Measurements from ENCODE around the gene RIMKLA.

The RIMKLA gene

DNA sequence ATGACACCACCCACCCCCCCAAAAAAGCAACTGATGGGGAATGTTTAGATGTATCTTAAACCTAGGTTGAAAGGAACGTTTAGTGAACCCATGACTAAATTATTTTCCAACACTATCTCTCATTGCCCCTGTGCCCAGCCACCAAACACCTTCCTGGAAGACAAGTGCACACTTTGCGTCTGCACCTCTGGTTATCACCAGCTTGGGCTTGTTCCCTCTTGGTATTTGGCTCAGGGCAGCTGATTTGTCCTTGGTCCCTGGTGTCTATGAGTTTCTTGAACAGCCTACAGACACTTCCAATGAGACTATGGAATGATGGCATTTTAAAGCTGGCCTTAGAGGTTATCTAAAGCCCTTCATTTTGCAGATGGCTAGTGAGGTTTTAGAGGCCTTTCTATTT lies 15.5 kb upstream of the RIMKLA start:
- no peak for DNase-seq (ENCODE audit: low read depth, low spot score)
- no peaks in the 10 kb centered on the region for H3K9me3 ChIP-seq (ENCODE audit: low read depth, low read length)
- no peaks in the 10 kb centered on the region for H3K36me3 ChIP-seq (ENCODE audit: insufficient read depth, low read length)
- no peak overlapping the region for H3K9ac ChIP-seq (ENCODE audit: insufficient read length)
- no peak for TF ChIP-seq POLR2AphosphoS5 (IDR thresholded peaks at IDR 0.05; ENCODE audit: borderline replicate concordance, low read depth, low read length)
- TF ChIP-seq FOXP2 (optimal IDR thresholded peaks at IDR 0.05; ENCODE audit: control extremely low read depth, extremely low read length, insufficient read depth), result no peak
- no peak for TF ChIP-seq EZH2 (IDR thresholded peaks at IDR 0.05)
- no peak overlapping the region for H3K4me3 ChIP-seq
- no peak overlapping the region for H3K27ac ChIP-seq

GRCh38 chr1:42368096-42368795 lies 12.3 kb upstream of the RIMKLA start:
- H3K9me3 ChIP-seq (ENCODE audit: low read depth, low read length), result no peaks in the 10 kb centered on the region
- TF ChIP-seq FOXP2 (optimal IDR thresholded peaks at IDR 0.05; ENCODE audit: control extremely low read depth, extremely low read length, insufficient read depth) (no peak), EZH2 (IDR thresholded peaks at IDR 0.05) (no peak), POLR2AphosphoS5 (IDR thresholded peaks at IDR 0.05; ENCODE audit: borderline replicate concordance, low read depth, low read length) (no peak)
- H3K4me3 ChIP-seq, result no peak overlapping the region
- no peak for DNase-seq (ENCODE audit: low read depth, low spot score)
- no peaks in the 10 kb centered on the region for H3K36me3 ChIP-seq (ENCODE audit: insufficient read depth, low read length)
- no peak overlapping the region for H3K9ac ChIP-seq (ENCODE audit: insufficient read length)
- no peak overlapping the region for H3K27ac ChIP-seq

- no peak for DNase-seq (ENCODE audit: low read depth, low spot score)
- no peak overlapping the region for H3K27ac ChIP-seq
- TF ChIP-seq EZH2 (IDR thresholded peaks at IDR 0.05) (no peak), FOXP2 (optimal IDR thresholded peaks at IDR 0.05; ENCODE audit: control extremely low read depth, extremely low read length, insufficient read depth) (no peak), POLR2AphosphoS5 (IDR thresholded peaks at IDR 0.05; ENCODE audit: borderline replicate concordance, low read depth, low read length) (no peak)
- no peak overlapping the region for H3K9ac ChIP-seq (ENCODE audit: insufficient read length)
- H3K36me3 ChIP-seq (ENCODE audit: insufficient read depth, low read length), result no peaks in the 10 kb centered on the region
- H3K9me3 ChIP-seq (ENCODE audit: low read depth, low read length), result no peaks in the 10 kb centered on the region
- no peak overlapping the region for H3K4me3 ChIP-seq
Measured at GRCh38 chr1:42369471-42369870, 11.1 kb upstream of the RIMKLA start.

DNA sequence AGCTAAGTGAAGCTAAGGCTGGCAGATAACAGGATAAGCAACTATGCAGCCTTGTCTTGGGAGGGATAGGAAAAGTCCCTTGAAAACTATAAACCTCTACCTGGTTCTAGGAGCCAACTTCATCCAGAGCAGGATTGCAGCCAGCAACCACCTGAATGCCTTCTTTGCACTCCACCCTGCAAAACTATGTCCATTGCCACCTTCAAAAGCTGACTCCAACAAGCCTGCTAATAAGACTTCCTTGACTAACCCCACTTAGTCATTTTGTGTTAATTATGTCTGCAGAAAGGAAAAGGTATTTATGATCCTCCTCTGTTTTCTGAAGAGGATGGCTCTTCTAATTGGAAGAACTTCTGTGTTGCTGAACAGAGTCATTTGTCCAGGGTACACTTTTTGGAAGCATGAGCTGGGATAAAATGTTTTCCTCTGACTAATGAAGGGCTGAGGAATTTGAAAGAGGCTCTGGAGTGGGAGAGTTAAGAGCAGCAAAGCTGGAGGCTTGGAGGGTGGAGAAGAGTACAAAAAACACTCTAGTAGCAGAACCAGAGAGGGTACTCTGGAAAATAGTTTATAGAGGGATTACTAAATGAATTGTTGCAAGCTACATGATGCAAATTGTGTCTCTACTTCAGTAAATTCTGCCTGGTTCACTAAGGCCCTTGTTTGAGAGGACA lies 9.6 kb upstream of the RIMKLA start:
- no peaks in the 10 kb centered on the region for H3K36me3 ChIP-seq (ENCODE audit: insufficient read depth, low read length)
- H3K9me3 ChIP-seq (ENCODE audit: low read depth, low read length), result no peaks in the 10 kb centered on the region
- no peak overlapping the region for H3K27ac ChIP-seq
- no peak overlapping the region for H3K9ac ChIP-seq (ENCODE audit: insufficient read length)
- no peak for TF ChIP-seq EZH2 (IDR thresholded peaks at IDR 0.05)
- TF ChIP-seq POLR2AphosphoS5 (IDR thresholded peaks at IDR 0.05; ENCODE audit: borderline replicate concordance, low read depth, low read length), result no peak
- no peak for TF ChIP-seq FOXP2 (optimal IDR thresholded peaks at IDR 0.05; ENCODE audit: control extremely low read depth, extremely low read length, insufficient read depth)
- no peak for DNase-seq (ENCODE audit: low read depth, low spot score)
- no peak overlapping the region for H3K4me3 ChIP-seq

GRCh38 chr1:42372796-42373195 lies 7.8 kb upstream of the RIMKLA start:
- H3K27ac ChIP-seq, result no peak overlapping the region
- no peak overlapping the region for H3K9ac ChIP-seq (ENCODE audit: insufficient read length)
- no peaks in the 10 kb centered on the region for H3K9me3 ChIP-seq (ENCODE audit: low read depth, low read length)
- TF ChIP-seq EZH2 (IDR thresholded peaks at IDR 0.05), result no peak
- no peak overlapping the region for H3K4me3 ChIP-seq
- no peak for DNase-seq (ENCODE audit: low read depth, low spot score)
- no peaks in the 10 kb centered on the region for H3K36me3 ChIP-seq (ENCODE audit: insufficient read depth, low read length)

GRCh38 chr1:42379794-42380585 lies 602 bp upstream of the RIMKLA start:
- Histone ChIP-seq H3K4me3 (peak overlapping the region; percentile 52), H3K9me3 (ENCODE audit: low read depth, low read length) (no peaks in the 10 kb centered on the region), H3K9ac (ENCODE audit: insufficient read length) (no peak overlapping the region), H3K27ac (no peak overlapping the region), H3K36me3 (ENCODE audit: insufficient read depth, low read length) (no peaks in the 10 kb centered on the region)
- TF ChIP-seq POLR2AphosphoS5 (IDR thresholded peaks at IDR 0.05; ENCODE audit: borderline replicate concordance, low read depth, low read length) (no peak), FOXP2 (optimal IDR thresholded peaks at IDR 0.05; ENCODE audit: control extremely low read depth, extremely low read length, insufficient read depth) (no peak)
- no peak for DNase-seq (ENCODE audit: low read depth, low spot score)

GRCh38 chr1:42381280-42381673 lies 685 bp downstream of the RIMKLA start:
- Histone ChIP-seq H3K4me3 (peak overlapping the region; percentile 69), H3K27ac (no peak overlapping the region), H3K9me3 (ENCODE audit: low read depth, low read length) (no peaks in the 10 kb centered on the region), H3K36me3 (ENCODE audit: insufficient read depth, low read length) (no peaks in the 10 kb centered on the region), H3K9ac (ENCODE audit: insufficient read length) (no peak overlapping the region)
- DNase-seq (ENCODE audit: low read depth, low spot score), result no peak
- no peak for TF ChIP-seq FOXP2 (optimal IDR thresholded peaks at IDR 0.05; ENCODE audit: control extremely low read depth, extremely low read length, insufficient read depth)
- TF ChIP-seq EZH2 (IDR thresholded peaks at IDR 0.05), result peak; percentile 91

DNA sequence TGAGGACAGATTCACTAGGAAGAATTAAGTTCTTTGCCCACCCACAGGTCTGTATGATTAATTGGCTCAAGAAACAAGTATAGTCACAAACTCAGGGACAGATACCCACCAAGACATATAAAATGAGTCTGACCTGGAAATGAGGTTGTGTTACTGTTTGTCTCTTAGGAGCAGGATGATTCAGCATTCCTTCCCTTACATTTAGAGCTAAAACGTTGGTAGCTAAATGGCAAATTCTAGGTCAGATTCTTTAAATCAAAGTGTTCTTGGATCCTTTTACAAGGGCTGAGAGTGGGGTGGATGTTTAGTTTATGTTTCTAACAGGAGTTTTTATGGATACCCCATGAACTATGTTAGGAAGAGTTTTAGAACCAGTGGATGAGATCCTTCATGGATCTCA lies 4.7 kb downstream of the RIMKLA start:
- TF ChIP-seq POLR2AphosphoS5 (IDR thresholded peaks at IDR 0.05; ENCODE audit: borderline replicate concordance, low read depth, low read length), result no peak
- TF ChIP-seq FOXP2 (optimal IDR thresholded peaks at IDR 0.05; ENCODE audit: control extremely low read depth, extremely low read length, insufficient read depth), result no peak
- TF ChIP-seq EZH2 (IDR thresholded peaks at IDR 0.05), result no peak
- Histone ChIP-seq H3K36me3 (ENCODE audit: insufficient read depth, low read length) (no peaks in the 10 kb centered on the region), H3K9ac (ENCODE audit: insufficient read length) (no peak overlapping the region), H3K9me3 (ENCODE audit: low read depth, low read length) (no peaks in the 10 kb centered on the region), H3K27ac (no peak overlapping the region), H3K4me3 (no peak overlapping the region)
- no peak for DNase-seq (ENCODE audit: low read depth, low spot score)
